AG10803 (cell line): ENCODE data around the gene RAI1.

Experiments used
- DNase-seq: peaks from one replicate; pipeline ENCODE4 v3.0.0; 2010; ENCODE audit warnings: low read depth
- H3K4me3 ChIP-seq: 2 replicates; pipeline ENCODE4 v1.5.1; 2011; ENCODE audit warnings: mild to moderate bottlenecking, low read length, control low read depth
- TF ChIP-seq, protein P1 (sequence below): conservative IDR thresholded peaks from 2 replicates; pipeline ENCODE4 v1.5.1; 2011; ENCODE audit warnings: mild to moderate bottlenecking, low read length, control low read depth, inconsistent platforms

The RAI1 gene

DNA sequence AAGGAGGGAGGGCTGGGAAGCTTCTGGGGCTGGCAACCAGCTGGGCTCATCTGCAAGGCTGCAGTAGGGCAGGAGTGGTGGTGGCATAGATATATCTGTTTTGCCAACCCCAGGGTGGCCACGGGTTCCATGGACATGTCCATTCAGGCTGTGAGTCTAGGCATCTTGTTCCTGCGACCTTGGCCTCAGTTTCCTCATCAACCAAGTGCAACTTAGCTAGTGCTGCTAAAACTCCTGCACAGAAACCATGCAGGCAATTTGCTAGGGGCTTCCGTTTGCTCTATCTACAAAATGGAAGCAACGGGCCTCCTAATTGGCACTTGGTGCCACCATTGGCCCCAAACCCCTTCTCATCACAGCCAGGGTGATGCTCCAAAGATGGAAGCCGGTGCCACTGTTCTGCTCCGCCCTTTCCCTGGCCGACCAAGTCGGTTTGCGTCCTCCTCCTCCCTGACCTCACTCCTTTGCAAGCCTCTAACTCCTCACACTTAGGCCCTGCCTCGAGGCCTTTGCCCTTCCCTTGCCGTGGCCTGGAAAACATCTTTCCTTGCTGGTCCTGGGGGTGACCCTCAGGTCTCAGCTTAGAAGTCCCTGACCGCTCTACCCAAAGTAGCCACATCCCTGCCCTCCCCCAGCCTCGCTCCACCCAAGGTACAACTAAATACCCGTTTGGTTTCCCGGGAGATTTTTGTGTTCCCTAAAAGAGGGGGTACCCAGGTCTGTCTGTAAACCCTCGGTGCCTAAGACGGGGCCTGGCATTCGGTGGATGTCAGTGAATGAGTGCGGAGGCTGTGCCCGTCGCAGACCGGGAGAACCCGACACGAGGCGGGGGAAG, 154.4 kb downstream of the RAI1 start:
- DNase-seq: no peak
- peak overlapping the region; percentile 80 for H3K4me3 ChIP-seq

DNA sequence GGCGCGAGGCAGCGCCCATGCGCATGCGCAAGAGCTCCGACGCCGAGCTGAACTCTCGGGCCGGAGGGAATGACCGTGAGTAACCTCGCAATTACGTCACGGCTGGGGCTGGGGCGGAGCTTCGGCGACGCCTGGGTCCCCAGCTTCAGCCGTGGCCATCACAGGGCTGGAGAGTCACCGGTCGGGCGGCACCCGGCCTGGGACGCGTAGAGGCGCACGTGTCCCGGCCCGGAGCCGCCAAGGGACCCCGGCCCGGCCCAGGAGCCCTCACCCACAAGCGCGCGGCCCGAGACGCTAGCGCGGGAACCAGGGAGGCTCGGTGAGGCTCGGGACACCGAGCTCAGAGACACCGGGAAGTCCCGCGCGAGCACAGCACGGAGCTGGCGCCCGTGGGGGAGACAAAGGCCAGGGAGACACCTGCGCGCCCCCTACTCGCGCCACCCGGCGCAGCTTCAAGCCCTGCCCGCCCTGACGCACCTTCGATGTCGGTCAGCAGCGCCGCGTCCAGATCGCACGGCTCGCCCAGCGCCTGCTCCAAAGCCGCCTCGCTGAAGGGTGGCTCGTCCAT, 155.1 kb downstream of the RAI1 start:
- TF ChIP-seq, protein P1, sequence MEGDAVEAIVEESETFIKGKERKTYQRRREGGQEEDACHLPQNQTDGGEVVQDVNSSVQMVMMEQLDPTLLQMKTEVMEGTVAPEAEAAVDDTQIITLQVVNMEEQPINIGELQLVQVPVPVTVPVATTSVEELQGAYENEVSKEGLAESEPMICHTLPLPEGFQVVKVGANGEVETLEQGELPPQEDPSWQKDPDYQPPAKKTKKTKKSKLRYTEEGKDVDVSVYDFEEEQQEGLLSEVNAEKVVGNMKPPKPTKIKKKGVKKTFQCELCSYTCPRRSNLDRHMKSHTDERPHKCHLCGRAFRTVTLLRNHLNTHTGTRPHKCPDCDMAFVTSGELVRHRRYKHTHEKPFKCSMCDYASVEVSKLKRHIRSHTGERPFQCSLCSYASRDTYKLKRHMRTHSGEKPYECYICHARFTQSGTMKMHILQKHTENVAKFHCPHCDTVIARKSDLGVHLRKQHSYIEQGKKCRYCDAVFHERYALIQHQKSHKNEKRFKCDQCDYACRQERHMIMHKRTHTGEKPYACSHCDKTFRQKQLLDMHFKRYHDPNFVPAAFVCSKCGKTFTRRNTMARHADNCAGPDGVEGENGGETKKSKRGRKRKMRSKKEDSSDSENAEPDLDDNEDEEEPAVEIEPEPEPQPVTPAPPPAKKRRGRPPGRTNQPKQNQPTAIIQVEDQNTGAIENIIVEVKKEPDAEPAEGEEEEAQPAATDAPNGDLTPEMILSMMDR: no peak
- peak overlapping the region; percentile 80 for H3K4me3 ChIP-seq
- DNase-seq: peak; percentile 89

More for the DNA sequence above, 154.4 kb downstream of the RAI1 start:
- TF ChIP-seq, protein P1: no peak

DNA sequence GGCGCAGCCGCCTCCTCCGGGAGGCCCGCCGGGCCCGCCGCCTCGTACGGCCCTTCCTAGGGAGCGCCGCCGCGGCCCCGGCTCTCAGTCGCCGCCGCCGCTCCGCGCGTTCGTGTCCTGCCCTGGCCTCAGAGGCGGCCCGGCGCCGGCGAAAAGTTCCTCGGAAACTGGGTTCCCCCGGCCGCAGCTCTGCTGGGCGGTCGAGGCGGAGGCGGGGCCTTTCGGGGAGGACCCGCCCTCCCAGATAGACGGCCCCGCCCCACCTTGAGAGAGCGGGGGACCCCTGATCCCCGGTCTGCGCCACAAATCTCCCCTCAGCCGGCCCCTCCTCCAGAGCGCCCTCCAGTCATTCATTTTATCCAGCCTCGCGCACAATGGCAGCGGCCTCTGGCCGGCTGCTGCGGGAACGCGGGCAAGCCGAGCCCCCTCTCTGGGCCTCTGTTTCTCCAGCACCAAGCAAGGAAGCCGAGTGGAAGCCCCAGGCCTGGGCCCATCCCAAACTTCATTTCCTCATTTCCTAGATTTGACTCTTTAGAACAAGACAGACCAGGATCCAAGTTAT, 155.6 kb downstream of the RAI1 start, which contains the start of gene SREBF1:
SREBF1 (minus strand) TSS at position 169 of the 562 bp plus-strand sequence. CDS start 169 bp downstream, outside the sequence.
- TF ChIP-seq, protein P1: no peak
- H3K4me3 ChIP-seq: peak within 1 kb of the TSS; percentile 80
- no peak for DNase-seq

DNA sequence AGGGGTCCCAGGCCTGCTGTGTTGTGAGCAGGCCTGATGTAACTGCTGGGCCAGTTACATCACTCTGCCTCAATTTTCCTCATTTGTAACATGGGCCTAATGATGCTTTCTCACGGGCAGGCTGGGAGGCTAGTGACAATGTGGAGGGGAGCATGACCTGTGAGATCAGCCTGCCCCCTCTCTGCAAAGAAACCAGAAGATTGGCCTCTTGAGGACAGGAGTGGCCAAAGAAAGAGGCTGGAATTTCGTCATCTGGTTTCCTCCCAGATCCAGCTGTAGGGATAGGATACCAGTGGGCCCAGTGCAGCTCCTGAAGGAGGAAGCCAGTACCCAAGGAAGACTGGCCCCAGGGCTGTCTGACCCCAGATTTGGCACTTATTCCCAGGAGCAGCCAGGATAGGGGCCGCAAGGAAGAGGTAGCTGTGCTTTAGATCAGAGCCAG, 156.1 kb downstream of the RAI1 start:
- peak; percentile 88 for DNase-seq
- peak overlapping the region; percentile 80 for H3K4me3 ChIP-seq

DNA sequence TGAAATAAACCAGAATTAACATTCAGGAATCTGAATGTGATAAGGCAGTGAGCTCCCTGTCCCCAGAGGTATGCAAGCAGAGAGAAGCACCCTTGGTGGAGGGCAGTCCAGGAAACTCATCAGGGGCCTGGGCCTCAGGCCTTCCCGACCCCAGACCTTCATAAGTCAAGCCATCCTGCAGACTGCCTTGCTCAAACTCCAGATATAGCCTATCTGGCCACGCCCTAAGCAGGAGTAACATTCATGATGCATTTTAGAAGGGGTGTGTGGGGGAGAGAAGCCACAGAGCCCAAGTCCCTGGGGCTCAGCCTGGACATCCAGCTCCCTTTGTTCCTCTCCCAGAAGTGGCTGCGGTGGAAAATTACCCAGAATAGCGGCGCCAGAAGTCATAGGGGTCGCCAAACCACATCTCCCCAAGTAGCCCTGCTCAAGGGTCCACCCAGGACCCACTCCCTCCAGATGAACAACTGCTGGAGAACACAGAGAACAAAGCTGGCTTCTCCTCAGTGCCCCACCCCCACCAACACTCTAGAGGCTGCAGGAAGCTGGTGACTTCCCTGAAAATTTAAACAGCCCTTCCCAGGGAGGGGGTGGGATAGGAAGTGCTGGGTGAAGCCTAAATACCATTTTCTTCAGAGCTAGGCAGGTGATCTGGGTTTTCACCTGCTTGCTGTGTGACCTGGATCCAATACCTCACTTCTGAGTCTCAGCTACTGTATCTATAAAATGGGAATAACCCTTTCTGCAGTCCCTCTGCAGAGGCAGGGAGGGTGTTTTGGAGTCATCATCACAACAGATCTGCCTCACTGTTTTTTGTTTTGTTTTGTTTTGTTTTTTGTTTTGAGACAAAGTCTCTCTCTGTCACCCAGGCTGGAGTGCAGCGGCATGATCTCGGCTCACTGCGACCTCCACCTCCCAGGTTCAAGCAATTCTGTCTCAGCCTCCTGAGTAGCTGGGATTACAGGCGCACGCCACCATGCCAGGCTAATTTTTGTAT, 157.0 kb downstream of the RAI1 start:
- DNase-seq: no peak
- TF ChIP-seq, protein P1: no peak
- H3K4me3 ChIP-seq: no peak overlapping the region

More for the DNA sequence above, 156.1 kb downstream of the RAI1 start:
- TF ChIP-seq, protein P1: peak; percentile 25
